Measurements from ENCODE around the gene F5.

The F5 gene

DNA sequence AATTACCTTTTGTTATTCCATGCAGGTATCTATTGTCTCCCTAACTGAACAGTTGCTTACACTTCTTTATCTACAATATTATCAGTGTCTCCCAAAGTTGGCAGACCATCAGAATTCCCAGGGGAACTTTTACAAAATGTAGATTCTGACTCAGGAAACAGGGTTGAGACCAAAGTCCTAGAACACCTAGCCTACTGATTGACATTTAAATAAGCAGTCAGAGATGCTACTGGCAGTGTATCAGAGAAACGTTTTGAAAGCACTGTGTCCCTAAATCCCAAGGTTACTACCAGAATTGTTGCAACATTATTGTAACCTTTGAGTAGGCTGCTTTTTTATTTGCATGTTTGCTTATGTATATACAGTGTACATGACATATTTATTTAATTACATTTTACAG is 1.8 kb upstream of the F5 start:
- no peak for DNase-seq

DNA sequence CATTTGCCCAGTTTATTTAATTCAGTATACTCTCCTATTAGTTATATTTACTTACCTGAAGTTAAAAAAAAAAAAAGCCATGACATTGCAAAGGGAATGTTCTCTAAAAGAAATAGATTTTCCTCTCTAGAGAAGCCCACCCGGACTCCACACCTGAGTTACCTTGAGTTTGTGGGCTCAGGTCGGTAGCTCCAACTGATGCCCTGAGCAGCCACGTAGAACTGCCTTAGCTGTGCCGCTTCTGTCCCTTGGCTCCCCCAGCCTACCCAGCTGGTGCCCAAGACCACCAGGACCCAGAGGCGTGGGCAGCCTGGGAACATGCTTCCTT is 250 bp downstream of the F5 start:
- no peak for DNase-seq

DNA sequence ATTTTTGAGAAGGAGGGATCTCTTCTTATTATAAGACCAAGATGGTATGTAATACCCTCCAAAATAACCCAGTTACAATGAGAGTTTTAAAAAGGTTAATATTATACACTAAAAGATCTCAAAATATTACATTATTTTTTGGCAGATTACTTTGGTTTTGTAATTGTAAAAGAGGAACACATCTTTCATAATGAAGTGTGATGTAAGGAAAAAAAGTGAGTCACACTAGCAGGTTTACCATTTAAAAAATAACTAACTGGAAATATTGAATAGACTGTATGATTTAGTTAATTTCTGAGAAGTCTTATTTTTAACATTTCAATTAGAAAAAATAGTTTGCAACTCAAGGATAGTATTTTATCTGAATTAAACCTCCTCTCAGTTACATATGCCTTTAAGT is 1.1 kb downstream of the F5 start:
- no peak for DNase-seq

DNA sequence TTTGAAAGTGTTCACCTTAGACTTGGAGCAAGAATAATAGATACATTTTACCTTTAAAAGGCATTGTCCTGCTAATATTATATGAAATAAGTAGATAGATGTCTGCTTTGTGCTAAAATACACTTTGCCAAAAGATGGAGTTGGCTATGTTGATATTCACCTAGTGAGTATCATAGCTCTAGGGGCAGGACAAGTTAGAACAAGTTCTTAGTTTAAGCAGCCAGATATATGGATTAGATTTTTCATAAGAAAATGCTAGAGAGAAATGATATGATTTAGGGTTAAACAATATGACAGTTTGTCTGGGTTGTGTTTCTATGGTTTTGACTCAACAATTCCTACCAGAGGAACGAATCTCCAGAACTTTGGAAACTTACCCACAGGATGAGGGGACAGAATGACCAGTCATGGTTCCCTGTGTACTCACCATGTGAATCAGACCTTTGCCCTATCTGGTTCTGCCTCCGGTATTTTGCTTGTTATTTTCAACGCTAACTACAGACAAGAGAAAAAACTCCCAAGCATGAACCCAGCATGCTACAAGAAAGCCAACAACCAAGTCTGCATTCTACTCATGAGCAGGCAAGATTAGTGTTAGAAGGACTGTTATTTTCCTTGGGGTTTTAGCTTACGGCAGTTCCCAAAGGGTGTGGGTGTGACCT is 1.7 kb downstream of the F5 start:
- DNase-seq = no peak

DNA sequence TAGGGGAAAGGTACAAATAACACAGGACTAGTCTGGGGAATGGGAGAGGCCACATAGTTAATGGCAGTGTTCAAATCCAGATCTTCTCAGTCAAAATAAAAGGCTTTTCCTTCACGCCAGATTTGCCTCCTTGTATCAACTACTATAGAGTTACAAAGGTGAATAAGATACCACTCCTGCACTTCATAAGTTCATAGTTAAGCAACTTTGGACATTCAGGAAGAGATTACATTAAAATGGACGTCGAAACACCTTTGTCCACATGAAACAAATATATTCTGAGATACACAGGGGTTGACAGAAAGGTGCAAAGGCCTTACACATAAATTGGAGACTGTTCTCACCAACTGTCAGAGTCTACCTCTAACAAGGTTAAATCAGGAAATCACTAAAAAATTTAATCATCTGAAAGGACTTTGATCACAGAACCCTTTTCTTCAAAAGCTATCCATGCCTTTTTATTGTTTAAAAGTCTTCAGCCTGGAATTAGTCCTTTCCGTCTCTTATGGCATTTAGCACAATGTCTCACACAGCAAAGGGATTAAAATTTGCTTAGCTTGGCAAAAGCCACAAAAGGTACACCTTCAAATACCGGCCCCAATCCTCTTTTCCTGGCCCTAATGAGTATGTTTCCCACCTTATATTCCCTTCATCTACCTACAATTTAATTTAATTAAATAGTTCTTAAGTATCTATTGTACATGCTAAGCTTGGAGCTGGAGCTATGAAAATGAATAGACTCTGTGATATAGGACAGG is 8.1 kb downstream of the F5 start:
- DNase-seq = no peak

DNA sequence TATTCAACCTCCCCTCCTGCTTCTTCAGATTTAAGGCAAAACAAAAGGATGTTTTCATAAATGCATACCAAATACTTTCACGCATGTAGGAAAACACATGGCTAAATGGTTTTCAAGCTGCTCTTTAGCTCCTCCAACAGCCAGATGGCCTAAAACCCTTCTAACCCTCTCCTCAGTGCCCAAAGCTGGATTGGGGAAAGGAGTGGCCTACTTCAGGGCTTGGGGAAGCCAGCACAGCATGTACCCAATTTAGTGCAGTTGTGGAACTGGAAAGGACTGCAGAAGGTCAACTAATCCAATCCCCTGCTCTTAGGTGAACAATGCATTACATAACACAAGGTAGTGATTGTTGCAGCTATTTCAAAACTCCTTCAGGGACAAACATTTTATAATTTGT is 9.3 kb downstream of the F5 start:
- DNase-seq = no peak

DNA sequence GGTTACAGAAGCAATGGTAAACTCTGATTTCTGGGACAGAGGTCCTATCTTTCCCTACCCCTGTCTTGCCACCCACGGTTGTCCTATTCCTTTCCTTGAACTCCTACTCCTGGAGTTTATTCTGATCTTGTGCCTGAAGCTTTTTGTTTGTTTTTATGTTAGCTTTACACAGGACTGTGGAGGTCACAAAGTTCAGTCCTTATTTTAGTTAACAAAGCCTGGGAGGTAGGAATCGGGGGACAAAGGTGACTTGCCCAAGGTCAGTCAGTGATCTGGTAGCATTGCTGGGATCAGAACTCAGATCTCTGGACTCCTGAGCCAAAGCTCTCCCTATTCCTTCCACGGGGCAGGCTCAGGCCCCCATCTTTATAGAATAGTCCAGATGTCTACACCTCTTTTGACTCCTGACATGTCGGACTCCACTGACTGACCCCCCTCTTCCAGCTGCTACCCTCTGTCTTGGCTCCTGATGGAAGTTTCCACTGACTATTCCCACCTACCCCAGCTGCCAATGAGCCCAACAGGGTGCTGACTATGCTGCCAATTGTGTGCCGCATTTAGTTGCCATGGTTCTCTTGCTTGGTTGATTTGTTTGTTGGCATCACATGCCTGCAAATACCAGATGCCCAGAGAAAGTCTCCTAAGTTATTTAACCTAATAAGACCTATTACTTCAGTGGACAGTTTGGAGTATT is 9.9 kb downstream of the F5 start:
- peak in 5 of 14 donors; percentile 3 to 17 (median 8) for DNase-seq

DNA sequence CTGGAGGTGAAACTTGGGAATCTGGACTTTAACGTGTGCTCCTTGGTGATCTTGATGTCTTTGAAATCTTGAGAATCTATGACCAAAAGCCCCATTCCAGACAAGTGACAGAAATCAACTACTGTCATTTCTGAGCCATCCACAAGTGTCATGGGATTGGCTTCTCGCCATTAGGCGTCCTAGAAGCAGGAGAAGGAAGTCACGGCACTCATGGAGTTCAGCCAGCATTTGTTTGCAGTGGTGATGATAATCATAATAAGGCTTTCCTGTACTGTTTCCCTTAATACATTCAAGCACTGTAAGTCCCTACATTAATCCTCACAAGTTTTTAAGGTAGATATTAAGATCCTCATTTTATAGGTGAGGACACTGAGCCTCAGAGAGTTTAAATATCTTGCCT is 11.9 kb downstream of the F5 start:
- DNase-seq = no peak

DNA sequence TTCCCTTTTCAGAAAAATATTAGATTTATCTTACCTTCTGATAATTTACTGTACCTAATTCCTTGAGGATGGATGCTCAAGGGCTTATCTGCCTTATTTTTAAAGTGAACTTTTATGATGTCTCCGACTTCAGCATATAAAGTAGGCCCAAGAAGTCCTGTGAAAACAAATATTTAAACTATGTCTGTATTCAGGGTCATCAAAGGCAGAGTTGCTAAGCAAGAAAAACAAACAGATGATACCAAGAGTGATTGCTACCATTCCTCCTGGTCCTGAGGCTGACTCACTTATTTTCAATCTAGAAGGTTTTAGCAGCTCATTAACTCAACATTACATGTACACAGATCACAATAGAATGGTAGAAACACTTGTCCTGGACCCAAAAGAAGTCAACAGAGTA is 14.1 kb downstream of the F5 start:
- DNase-seq = no peak

DNA sequence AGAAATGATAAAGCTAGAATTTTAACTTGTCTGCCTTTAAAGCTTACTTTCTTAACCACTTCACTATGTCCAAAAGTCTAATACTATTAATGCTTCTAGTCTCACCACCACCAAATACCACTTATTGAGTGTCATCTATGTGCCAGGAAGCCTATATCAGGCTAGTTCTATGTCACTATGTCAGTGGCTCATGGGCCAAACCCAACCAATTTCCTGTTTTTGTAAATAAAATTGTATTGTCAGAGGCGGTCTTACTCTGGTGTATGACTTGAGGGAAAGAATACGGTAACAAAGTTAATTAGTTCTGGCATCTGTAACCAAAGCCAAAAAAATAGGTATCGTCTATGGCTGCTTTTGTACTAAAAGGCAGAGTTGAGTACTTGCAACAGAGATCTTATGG is 14.8 kb downstream of the F5 start:
- no peak for DNase-seq

DNA sequence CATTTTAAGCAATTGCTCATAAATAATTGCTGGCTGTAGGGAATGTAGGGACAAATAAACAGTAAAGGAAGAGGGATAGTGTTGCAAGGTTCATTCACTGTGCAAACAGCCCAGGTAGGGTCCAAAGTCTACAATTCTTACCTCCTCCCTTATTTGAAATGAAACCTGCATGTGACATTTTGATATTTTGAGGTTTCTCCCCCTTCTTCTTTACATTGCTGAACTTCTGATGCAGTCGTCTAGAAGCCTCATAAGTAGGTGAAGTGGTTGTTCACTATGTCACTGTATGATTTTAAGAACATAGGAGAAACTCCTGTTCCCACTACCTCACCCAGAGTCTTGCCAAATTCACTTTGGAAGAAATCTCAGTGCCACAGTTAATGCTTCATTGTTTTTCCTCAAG is 16.1 kb downstream of the F5 start:
- no peak for DNase-seq

DNA sequence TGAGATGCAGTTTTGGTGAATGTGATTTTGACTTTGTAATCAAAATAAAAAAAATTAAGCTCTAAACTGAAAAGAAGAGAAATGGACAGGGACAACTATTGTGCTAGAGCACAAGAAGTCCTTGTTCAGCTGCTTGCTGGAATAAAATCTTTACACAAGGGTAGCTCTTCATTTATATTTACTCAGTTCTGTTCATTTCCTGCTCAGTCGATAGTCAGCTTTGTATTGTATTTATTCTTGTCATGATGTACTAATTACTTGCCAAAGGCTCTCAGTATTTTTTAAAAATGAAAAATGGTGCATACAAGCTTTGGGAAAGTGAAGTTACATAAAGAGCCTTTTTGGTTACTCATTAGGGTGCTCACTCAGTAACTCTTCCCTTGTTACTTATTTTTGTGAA is 17.8 kb downstream of the F5 start:
- DNase-seq = no peak

DNA sequence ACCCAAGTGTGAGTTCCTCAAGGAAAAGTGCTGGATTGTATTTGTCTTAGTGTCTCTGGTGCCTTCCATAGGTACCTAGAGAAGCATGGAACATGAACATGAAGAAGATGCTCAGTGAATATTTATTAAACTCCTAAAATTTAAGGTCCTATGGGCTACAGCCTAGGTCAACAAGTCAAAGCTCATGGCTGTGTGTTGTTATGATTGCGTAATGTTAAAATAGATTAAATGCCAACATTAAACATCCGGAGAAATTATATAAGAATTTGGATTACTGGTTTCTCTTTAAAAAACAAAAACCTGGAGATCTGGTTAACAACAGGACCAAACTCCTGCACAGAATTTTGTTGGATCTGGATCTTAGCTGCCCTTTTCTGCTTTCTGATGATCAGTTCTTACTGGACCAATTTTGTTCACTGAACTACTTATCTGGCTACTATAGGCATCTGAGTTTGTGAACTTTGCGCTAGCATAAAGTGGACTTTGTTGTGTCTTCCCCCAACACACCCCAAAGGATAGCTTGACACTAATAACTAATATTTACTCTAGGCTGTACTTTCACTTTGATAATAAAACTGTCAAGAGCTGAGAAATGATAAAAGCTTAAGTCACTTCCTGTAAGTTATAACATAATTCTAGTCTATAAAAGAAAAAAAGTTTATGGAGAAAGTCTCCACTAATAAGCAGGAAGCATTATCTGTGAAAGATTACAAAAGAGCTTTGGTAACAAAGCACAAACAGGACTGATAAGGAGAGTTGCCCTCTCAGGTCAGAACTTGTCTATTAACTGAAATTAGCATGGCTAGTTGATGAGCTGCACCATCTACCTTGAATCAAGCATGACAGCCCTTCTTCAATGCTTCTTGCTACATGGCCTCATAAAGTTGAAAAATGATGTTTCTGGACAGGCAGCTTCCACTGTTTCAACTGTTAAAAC is 20.7 kb downstream of the F5 start:
- DNase-seq = no peak

DNA sequence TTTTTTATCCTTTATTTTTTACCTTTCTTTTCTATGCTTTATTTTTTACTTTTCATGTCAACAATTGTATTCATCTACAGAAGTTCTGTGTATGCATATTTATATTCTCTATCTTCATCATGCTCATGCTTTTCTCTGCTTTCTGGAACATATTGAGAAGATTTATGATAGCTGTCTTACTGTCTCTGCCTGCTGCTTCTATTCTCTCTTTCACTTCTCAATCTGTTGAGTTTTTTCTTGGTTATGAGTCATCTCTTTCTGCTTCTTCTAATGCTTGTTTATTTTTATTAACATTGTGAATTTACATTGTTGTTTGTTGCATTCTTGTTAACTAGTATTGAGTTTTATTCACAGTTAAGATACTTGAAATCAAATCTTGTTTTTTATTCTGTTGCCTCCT is 22.6 kb downstream of the F5 start:
- DNase-seq = no peak

DNA sequence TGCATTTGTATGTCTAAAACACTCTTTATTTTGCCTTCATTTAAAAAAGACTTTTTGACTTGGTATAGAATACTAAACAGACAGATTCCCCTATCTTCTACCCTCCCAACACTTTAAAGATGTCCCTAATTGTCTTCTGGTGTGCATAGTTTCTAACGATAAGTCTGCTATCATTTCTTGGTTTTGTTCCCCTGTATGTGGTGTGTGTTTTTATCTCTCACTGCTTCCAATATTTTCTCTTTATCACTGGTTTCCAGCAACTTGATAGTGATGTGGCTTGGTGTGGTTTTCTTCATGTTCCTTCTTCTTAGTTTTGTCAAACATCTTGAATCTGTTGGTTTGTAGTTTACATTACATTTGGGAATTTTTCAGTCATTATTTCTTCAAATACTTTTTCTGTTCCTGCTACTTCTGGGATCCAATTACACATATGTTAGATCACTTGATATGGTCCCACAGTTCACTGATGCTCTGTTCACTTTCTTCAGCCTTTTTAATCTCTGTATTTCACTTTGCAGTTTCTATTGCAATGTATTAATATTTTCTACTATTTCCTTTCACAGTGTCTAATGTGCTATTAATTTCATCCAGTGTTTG is 23.2 kb downstream of the F5 start:
- DNase-seq = no peak

DNA sequence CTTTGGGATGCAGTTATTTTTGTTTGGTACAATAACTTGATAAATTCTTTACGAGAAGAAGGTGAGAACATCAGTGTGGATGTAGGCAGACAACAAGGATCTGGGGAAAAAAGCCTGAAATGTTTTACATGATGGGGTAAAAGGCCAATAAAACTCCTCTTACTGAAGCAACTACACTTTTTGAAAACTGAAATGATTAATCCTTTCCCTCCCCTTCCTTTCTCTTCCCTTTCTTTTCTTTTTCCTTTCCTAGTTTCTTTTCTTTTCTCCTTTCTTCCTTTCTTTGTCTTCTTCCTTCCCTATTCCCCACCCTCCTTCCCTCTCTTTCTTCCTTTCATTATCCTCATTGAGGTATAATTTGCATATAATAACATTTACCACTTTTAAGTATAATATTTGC is 24.6 kb downstream of the F5 start:
- no peak for DNase-seq

DNA sequence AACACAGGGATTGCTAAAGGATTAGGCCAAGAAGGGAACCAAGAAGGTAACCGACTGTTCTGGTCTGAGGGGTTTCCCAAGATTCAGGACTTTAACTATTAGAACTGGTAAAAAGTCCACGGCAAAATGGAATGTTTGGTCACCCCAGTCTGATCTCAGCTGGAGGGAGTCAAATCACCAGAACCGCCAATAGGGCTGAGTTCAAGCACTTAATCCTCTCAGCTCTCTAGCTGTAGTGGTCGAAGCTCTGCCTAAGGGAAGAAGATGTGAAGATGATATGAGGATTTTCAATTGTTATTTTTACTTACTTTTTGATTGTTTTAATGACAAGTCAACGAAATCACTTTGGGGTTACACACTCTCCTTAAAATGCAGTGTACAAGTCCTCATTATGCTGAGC is 29.1 kb downstream of the F5 start:
- DNase-seq = no peak

DNA sequence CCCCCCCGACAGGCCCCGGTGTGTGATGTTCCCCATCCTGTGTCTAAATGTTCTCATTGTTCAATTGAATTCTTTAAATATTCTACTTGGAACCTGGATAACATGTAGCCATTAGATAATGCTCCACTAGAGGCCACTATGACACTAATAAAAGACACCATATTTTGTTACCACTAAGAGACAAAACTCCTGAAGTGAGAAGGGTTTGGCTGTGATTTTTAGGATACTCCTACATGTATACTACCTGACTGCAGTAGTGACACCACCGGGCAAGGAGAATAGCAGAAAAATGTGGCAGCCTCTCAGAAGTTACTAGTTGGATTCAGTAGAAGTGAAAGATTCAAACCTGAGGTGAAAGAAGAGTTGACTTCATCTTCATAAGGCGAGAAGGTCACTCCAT is 36.0 kb downstream of the F5 start:
- peak in 1 of 14 donors; percentile 2 for DNase-seq

DNA sequence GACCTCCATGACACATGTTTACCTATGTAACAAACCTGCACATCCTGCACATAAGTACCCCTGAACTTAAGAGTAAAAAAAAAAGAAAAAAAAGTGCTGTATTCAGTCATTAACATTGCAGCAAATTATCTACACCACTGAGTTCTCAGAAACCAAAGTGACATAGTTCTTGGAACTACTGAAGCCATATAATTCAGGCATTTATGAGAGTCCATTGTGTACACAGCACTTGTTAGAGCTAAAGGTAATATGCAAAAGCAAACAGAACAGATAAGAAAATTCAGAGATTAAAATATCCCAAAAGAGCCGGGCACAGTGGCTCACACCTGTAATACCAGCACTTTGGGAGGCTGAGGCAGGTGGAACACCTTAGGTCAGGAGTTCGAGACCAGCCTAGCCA is 38.0 kb downstream of the F5 start:
- no peak for DNase-seq

DNA sequence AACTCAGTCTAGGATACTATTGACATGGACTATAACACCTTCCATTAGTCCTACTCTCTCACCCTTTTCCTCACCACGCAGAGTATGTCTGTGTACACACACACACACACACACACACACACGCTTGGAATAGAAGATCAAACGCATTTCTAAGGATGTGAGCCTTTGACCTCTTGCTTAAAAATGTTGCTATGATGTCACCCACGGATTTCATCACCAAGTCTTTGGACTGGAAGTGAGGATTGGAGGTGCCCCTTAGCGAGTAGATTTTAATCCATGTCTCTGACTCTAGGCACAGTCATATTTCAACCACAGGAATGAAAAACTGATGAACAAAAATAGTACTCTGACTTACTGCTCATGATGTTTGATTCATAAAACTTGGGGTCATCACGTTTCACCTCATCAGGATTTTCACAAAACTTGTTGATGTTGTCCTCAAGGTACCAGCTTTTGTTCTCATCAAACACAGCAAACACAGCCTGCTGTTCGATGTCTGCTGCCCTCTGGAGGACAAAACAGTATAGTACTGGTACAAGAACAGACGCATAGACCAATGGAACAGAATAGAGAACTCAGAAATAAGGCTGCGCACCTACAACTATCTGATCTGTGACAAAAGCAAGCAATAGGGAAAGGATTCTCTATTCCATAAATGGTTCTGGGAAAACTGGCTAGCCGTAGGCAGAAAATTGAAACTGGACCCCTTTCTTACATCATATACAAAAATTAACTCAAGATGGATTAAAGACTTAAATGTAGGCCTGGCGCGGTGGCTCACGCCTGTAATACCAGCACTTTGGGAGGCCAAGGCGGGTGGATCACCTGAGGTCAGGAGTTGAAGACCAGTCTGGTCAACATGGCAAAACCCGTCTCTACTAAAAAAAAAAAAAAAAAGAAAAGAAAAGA is 39.9 kb downstream of the F5 start:
- peak in 8 of 14 donors; percentile 1 to 33 (median 10) for DNase-seq

DNA sequence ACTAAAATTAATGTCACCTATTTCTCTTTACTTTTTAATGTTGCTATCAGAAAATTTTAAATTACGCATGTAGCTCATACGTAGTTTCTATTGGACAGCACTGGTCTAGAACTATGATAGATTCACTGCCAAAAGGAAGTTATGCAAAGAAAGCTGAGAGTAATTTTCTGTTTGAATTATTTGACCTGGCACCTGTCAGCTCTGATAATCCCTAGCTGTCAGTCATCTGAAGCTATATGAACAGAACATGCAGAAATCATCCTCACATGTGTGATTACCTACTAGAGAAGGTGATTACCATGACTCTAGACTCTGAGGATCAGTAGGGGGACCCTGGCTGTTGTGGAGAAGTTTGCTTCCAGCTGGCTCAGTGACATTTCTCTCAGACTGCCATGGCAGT is 40.8 kb downstream of the F5 start:
- DNase-seq = no peak
